DND-41 (cell line): Measurements from ENCODE around the gene KCNT1.

ENCODE experiments used
- ATAC-seq: fragments of 200-7000 bp; cut with Tn5 transposase; 3 replicates; pipeline ENCODE4 v1.9.1; 2021; ENCODE audit warnings: low read depth; ENCODE audit not compliant: insufficient read depth
- DNase-seq: peaks from one replicate; pipeline ENCODE4 v3.0.0-alpha.2; 2020
- H2AFZ ChIP-seq: 2 replicates; pipeline ENCODE4 v1.6.0; 2012; ENCODE audit warnings: low read depth, low read length
- H3K27ac ChIP-seq: 2 replicates; pipeline ENCODE4 v1.5.1; 2012; ENCODE audit warnings: low read length, inconsistent platforms
- H3K27me3 ChIP-seq: fragments of 200-600 bp; sonication (generic); 2 replicates; pipeline ENCODE4 v1.6.0; 2012; ENCODE audit warnings: low read length, mild to moderate bottlenecking, inconsistent platforms; ENCODE audit not compliant: insufficient read depth, poor library complexity
- H3K36me3 ChIP-seq: 2 replicates; pipeline ENCODE4 v1.5.1; 2012; ENCODE audit warnings: low read length, inconsistent platforms; ENCODE audit not compliant: insufficient read depth
- H3K4me1 ChIP-seq: 2 replicates; pipeline ENCODE4 v1.5.1; 2012; ENCODE audit warnings: mild to moderate bottlenecking, low read length; ENCODE audit not compliant: insufficient read depth
- H3K4me2 ChIP-seq: 2 replicates; pipeline ENCODE4 v1.6.0; 2012; ENCODE audit warnings: mild to moderate bottlenecking, moderate library complexity, low read length, inconsistent platforms; ENCODE audit not compliant: insufficient read depth
- H3K4me3 ChIP-seq, 2 experiments: fragments of 200-600 bp in 1 of 2; shearing (Covaris generic) in 1 of 2; 2 replicates each; pipeline ENCODE4 v1.5.1; 2012 to 2016; ENCODE audit warnings: inconsistent platforms in 2 of 2, low read length in 2 of 2, mild to moderate bottlenecking in 2 of 2, low read depth in 1 of 2, moderate library complexity in 1 of 2
- H3K79me2 ChIP-seq: 2 replicates; pipeline ENCODE4 v1.6.0; 2012; ENCODE audit warnings: low read length, inconsistent platforms; ENCODE audit not compliant: insufficient read depth
- H3K9ac ChIP-seq: 2 replicates; pipeline ENCODE4 v1.6.0; 2012; ENCODE audit warnings: low read depth, mild to moderate bottlenecking, inconsistent platforms, low read length, moderate library complexity
- H3K9me3 ChIP-seq: 2 replicates; pipeline ENCODE4 v1.5.1; 2012; ENCODE audit warnings: low read length, moderate library complexity, mild to moderate bottlenecking, inconsistent platforms; ENCODE audit not compliant: insufficient read depth, severe bottlenecking
- H4K20me1 ChIP-seq: 2 replicates; pipeline ENCODE4 v1.6.0; 2012; ENCODE audit warnings: low read length; ENCODE audit not compliant: insufficient read depth
- CTCF ChIP-seq: IDR thresholded peaks from 2 replicates; pipeline ENCODE4 v1.5.1; 2012; ENCODE audit warnings: borderline replicate concordance, low read length, moderate library complexity, mild to moderate bottlenecking; ENCODE audit not compliant: poor library complexity, severe bottlenecking; ENCODE audit errors: extremely low read depth
- EZH2 ChIP-seq: IDR thresholded peaks from 3 replicates; pipeline ENCODE4 v1.6.1; 2012; ENCODE audit warnings: borderline replicate concordance, low read depth, mild to moderate bottlenecking, moderate library complexity, low read length, inconsistent platforms; ENCODE audit not compliant: severe bottlenecking

KCNT1 gene

GRCh38 chr9:135769489-135770202, 67.7 kb downstream of the KCNT1 start:
- Histone ChIP-seq H3K79me2 (no peaks in the 10 kb centered on the region), H3K4me3 (no peak overlapping the region), H3K27me3 (no peaks in the 10 kb centered on the region), H3K9me3 (peaks cover 6% of the 10 kb centered on the region), H3K4me2 (no peak overlapping the region), H4K20me1 (no peaks in the 10 kb centered on the region; the same call in 1 of the 2 replicates), H3K36me3 (no peaks in the 10 kb centered on the region), H3K9ac (no peak overlapping the region), H2AFZ (no peak overlapping the region), H3K27ac (no peak overlapping the region), H3K4me1 (no peaks in the 10 kb centered on the region)
- ATAC-seq (no peak), DNase-seq (no peak)
- no peak for TF ChIP-seq EZH2

- Histone ChIP-seq H3K9ac (no peak overlapping the region), H3K27ac (no peak overlapping the region), H3K36me3 (no peaks in the 10 kb centered on the region), H3K4me2 (no peak overlapping the region), H3K27me3 (no peaks in the 10 kb centered on the region), H3K79me2 (no peaks in the 10 kb centered on the region), H2AFZ (no peak overlapping the region), H3K4me1 (no peaks in the 10 kb centered on the region), H4K20me1 (no peaks in the 10 kb centered on the region; the same call in 1 of the 2 replicates), H3K4me3 (no peak overlapping the region), H3K9me3 (peaks cover 6% of the 10 kb centered on the region)
- DNase-seq (no peak), ATAC-seq (no peak)
- TF ChIP-seq CTCF (no peak), EZH2 (no peak)
Measured at GRCh38 chr9:135770203-135770535, 68.2 kb downstream of the KCNT1 start.

- no peaks in the 10 kb centered on the region; the same call in 1 of the 2 replicates for H4K20me1 ChIP-seq
- H3K36me3 ChIP-seq = no peaks in the 10 kb centered on the region
- no peak overlapping the region for H3K4me2 ChIP-seq
- peaks cover 6% of the 10 kb centered on the region for H3K9me3 ChIP-seq
- H3K27me3 ChIP-seq = no peaks in the 10 kb centered on the region
- DNase-seq (no peak), ATAC-seq (no peak)
- no peak overlapping the region for H3K9ac ChIP-seq
- H3K4me1 ChIP-seq = no peaks in the 10 kb centered on the region
- H2AFZ ChIP-seq = no peak overlapping the region
- no peak for TF ChIP-seq CTCF
- no peak for TF ChIP-seq EZH2
- no peaks in the 10 kb centered on the region for H3K79me2 ChIP-seq
- no peak overlapping the region for H3K4me3 ChIP-seq
- no peak overlapping the region for H3K27ac ChIP-seq
Measured at GRCh38 chr9:135770771-135771170, 68.8 kb downstream of the KCNT1 start.

GRCh38 chr9:135771401-135772051, 69.5 kb downstream of the KCNT1 start:
- Histone ChIP-seq H4K20me1 (no peaks in the 10 kb centered on the region; the same call in 1 of the 2 replicates), H3K9ac (no peak overlapping the region), H3K4me3 (no peak overlapping the region), H3K79me2 (no peaks in the 10 kb centered on the region), H3K27ac (no peak overlapping the region), H3K36me3 (no peaks in the 10 kb centered on the region), H3K4me1 (no peaks in the 10 kb centered on the region), H3K27me3 (no peaks in the 10 kb centered on the region), H3K4me2 (no peak overlapping the region), H3K9me3 (peaks cover 6% of the 10 kb centered on the region), H2AFZ (no peak overlapping the region)
- ATAC-seq (no peak), DNase-seq (no peak)
- TF ChIP-seq EZH2 (no peak), CTCF (no peak)
